Stimulated activated naive CD8-positive, alpha-beta T cell treated with anti-CD3 and anti-CD28 coated beads, Interleukin-15, amount 100 ng/mL, for 72 hours (primary cell): ENCODE measurements around the gene GID4.

ENCODE experiments used
- ATAC-seq: fragments of 150-1000 bp; cut with Tn5 transposase; 2 replicates; pipeline ENCODE4 v1.10.0; 2021; ENCODE audit warnings: mild to moderate bottlenecking, moderate library complexity
- DNase-seq, 2 donors: peaks; one replicate each; pipeline ENCODE4 v3.0.0; 2021 to 2022
- H3K27ac Mint-ChIP-seq, 2 donors: one replicate each; pipeline ENCODE4 v1.8.0; 2022; ENCODE audit warnings: mild to moderate bottlenecking in 2 of 2, mixed read lengths in 2 of 2, moderate library complexity in 2 of 2
- H3K27me3 Mint-ChIP-seq: one replicate; pipeline ENCODE4 v1.8.0; 2022; ENCODE audit warnings: mixed read lengths
- H3K4me1 Mint-ChIP-seq: one replicate; pipeline ENCODE4 v1.8.0; 2022; ENCODE audit warnings: mild to moderate bottlenecking, mixed read lengths
- H3K4me3 Mint-ChIP-seq, 2 donors: one replicate each; pipeline ENCODE4 v1.8.0; 2022; ENCODE audit warnings: mild to moderate bottlenecking in 2 of 2, mixed read lengths in 2 of 2, moderate library complexity in 1 of 2
- H3K9me3 Mint-ChIP-seq, 2 donors: one replicate each; pipeline ENCODE4 v1.8.0; 2022; ENCODE audit warnings: mixed read lengths in 2 of 2

Gene GID4

DNA sequence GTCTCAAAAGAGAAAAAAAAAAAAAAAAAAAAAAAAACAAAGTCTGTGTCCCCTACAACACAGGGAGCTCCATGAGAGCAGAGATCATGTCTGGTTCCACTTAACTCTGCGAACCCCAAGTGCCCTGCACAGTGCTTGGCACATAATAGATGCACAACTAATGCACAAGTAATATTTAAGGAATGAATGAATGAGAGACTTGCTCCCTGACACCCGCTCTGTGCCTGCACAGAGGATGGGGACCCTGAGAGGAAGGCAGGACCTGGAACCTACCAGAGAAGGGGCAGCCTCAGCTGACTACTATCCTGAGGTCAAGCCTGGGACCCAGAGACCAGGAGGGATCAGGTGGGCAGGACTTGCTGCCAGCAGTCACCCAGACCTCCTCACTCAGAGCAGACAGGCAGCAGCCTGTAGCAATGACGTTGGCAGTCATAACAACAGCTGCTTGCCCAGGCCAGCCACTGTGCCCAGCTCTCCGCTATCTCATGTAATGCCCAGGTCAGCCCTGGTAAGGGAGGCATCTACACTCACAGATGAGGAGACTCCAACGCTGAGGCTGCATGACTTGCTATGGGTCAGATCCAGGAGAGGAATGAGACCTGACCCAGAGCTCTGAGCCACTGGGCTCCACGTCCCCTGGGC, 72.2 kb downstream of the GID4 start:
- no peak for DNase-seq
- Mint-ChIP-seq H3K9me3 (no peaks in the 10 kb centered on the region), H3K4me1 (no peaks in the 10 kb centered on the region), H3K4me3 (no peak overlapping the region), H3K27ac (no peak overlapping the region), H3K27me3 (no peaks in the 10 kb centered on the region)
- ATAC-seq: no peak

GRCh38 chr17:18115517-18115916, 76.3 kb downstream of the GID4 start:
- Mint-ChIP-seq H3K27me3 (no peaks in the 10 kb centered on the region), H3K27ac (no peak overlapping the region), H3K4me3 (no peak overlapping the region), H3K4me1 (no peaks in the 10 kb centered on the region), H3K9me3 (peaks cover 0 to 8% of the 10 kb centered on the region in 2 donors)
- ATAC-seq: no peak
- no peak for DNase-seq

DNA sequence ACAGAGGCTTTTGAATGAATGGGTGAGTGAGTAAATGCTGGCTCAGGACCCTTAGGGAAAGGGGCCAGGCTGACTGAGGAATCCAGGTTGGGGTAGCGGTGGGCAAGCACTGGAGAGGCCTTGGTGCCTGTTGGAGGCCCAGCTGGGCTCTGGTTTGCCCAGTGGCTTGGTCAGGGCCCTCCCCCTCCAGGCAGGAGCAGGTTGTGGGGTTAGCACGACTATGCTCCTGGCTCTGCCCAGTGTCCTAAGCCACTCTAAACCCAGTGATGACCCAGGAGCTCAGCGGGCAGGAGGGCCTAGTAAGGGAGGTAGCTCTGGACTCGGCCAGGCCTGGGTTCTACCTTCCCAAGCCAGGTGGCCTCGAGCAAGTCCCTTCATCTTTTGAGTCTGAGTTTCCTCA, 76.9 kb downstream of the GID4 start:
- no peaks in the 10 kb centered on the region for H3K4me1 Mint-ChIP-seq
- no peak overlapping the region for H3K4me3 Mint-ChIP-seq
- no peaks in the 10 kb centered on the region for H3K27me3 Mint-ChIP-seq
- H3K9me3 Mint-ChIP-seq: peaks cover 0 to 8% of the 10 kb centered on the region in 2 donors
- no peak for ATAC-seq
- H3K27ac Mint-ChIP-seq: no peak overlapping the region
- DNase-seq: no peak

GRCh38 chr17:18117533-18117932, 78.3 kb downstream of the GID4 start:
- Mint-ChIP-seq H3K27me3 (no peaks in the 10 kb centered on the region), H3K9me3 (peaks cover 0 to 8% of the 10 kb centered on the region in 2 donors), H3K4me3 (no peak overlapping the region), H3K27ac (peak overlapping the region in 1 of 2 donors; percentile 9), H3K4me1 (no peaks in the 10 kb centered on the region)
- ATAC-seq: no peak
- DNase-seq: no peak
